Measurements from ENCODE around the gene PLA2G4D. TPM values are rescaled to one million over a fixed set of nuclear protein-coding genes. Genes with fewer than 3 reads are reported as not detected.

The PLA2G4D gene
- total RNA-seq, 1 experiment from 2014 or later, result 0.24 TPM

DNA sequence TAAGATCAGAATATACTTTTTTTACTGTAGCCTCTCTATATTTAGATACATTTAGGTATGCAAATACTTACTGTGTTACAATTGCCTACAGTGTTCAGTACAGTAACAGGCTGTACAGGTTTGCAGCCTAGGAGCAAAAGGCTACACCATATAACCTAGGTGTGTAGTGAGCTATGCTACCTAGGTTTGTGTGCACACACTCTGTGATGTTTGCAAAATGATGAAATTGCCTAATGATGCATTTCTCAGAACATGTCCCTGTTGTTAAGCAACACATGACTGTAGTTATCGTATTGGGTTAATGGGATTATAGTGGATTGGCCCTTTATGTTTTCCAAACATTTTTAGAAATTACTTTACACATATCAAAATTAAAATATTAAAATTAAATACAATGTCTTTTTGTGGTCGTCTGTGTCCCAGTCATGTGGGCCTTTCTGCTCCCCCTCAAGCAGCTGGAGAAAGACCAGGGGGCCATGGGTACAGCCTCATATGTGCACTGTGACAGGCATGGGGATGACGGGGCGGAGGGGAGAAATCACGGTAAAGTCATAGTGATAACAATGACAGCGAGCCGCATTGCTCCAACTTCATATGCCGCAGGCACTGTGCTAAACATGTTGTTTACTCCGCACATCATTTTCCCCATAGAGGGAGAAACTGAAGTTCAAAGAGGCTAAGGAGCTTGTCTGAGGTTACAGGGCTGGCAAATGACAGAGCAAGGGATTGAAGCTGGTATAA, 46.1 kb downstream of the PLA2G4D start:
- no peaks in the 10 kb centered on the region for H3K27me3 Mint-ChIP-seq (ENCODE audit: low read depth)
- peaks cover 10% of the 10 kb centered on the region for H3K4me1 Mint-ChIP-seq
- ATAC-seq (no peak), DNase-seq (ENCODE audit: low spot score) (no peak)
- POLR2A ChIA-PET, result interaction anchor here (0.5 kb wide), 1 partner anchor 44 kb away, joined by 3 read pairs; no protein-coding TSS in a partner anchor
- H3K27ac Mint-ChIP-seq, result no peak overlapping the region
- no peaks in the 10 kb centered on the region for H3K36me3 Mint-ChIP-seq
- TF ChIP-seq JUN (CRISPR knock-in tag; IDR thresholded peaks at IDR 0.05), result no peak
- TF ChIP-seq CREB1 (CRISPR knock-in tag; IDR thresholded peaks at IDR 0.05), result no peak
- TF ChIP-seq, protein P1, sequence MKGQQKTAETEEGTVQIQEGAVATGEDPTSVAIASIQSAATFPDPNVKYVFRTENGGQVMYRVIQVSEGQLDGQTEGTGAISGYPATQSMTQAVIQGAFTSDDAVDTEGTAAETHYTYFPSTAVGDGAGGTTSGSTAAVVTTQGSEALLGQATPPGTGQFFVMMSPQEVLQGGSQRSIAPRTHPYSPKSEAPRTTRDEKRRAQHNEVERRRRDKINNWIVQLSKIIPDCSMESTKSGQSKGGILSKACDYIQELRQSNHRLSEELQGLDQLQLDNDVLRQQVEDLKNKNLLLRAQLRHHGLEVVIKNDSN (CRISPR knock-in tag; IDR thresholded peaks at IDR 0.05), result no peak
- TF ChIP-seq, protein P2, sequence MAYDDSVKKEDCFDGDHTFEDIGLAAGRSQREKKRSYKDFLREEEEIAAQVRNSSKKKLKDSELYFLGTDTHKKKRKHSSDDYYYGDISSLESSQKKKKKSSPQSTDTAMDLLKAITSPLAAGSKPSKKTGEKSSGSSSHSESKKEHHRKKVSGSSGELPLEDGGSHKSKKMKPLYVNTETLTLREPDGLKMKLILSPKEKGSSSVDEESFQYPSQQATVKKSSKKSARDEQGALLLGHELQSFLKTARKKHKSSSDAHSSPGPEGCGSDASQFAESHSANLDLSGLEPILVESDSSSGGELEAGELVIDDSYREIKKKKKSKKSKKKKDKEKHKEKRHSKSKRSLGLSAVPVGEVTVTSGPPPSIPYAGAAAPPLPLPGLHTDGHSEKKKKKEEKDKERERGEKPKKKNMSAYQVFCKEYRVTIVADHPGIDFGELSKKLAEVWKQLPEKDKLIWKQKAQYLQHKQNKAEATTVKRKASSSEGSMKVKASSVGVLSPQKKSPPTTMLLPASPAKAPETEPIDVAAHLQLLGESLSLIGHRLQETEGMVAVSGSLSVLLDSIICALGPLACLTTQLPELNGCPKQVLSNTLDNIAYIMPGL (CRISPR knock-in tag; IDR thresholded peaks at IDR 0.05), result no peak
- TF ChIP-seq FOXJ3 (CRISPR knock-in tag; IDR thresholded peaks at IDR 0.05; ENCODE audit: borderline replicate concordance), result no peak
- TF ChIP-seq, protein P3, sequence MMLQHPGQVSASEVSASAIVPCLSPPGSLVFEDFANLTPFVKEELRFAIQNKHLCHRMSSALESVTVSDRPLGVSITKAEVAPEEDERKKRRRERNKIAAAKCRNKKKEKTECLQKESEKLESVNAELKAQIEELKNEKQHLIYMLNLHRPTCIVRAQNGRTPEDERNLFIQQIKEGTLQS (CRISPR knock-in tag; conservative IDR thresholded peaks at IDR 0.05), result no peak
- TF ChIP-seq ZBTB21 (CRISPR knock-in tag; IDR thresholded peaks at IDR 0.05; ENCODE audit: borderline replicate concordance), result no peak
- TF ChIP-seq, protein P4, sequence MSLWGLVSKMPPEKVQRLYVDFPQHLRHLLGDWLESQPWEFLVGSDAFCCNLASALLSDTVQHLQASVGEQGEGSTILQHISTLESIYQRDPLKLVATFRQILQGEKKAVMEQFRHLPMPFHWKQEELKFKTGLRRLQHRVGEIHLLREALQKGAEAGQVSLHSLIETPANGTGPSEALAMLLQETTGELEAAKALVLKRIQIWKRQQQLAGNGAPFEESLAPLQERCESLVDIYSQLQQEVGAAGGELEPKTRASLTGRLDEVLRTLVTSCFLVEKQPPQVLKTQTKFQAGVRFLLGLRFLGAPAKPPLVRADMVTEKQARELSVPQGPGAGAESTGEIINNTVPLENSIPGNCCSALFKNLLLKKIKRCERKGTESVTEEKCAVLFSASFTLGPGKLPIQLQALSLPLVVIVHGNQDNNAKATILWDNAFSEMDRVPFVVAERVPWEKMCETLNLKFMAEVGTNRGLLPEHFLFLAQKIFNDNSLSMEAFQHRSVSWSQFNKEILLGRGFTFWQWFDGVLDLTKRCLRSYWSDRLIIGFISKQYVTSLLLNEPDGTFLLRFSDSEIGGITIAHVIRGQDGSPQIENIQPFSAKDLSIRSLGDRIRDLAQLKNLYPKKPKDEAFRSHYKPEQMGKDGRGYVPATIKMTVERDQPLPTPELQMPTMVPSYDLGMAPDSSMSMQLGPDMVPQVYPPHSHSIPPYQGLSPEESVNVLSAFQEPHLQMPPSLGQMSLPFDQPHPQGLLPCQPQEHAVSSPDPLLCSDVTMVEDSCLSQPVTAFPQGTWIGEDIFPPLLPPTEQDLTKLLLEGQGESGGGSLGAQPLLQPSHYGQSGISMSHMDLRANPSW (CRISPR knock-in tag; conservative IDR thresholded peaks at IDR 0.05; ENCODE audit: low read depth), result no peak
- TF ChIP-seq PRRX2 (CRISPR knock-in tag; IDR thresholded peaks at IDR 0.05), result no peak
- TF ChIP-seq JAZF1 (CRISPR knock-in tag; IDR thresholded peaks at IDR 0.05), result no peak
- TF ChIP-seq, protein P5, sequence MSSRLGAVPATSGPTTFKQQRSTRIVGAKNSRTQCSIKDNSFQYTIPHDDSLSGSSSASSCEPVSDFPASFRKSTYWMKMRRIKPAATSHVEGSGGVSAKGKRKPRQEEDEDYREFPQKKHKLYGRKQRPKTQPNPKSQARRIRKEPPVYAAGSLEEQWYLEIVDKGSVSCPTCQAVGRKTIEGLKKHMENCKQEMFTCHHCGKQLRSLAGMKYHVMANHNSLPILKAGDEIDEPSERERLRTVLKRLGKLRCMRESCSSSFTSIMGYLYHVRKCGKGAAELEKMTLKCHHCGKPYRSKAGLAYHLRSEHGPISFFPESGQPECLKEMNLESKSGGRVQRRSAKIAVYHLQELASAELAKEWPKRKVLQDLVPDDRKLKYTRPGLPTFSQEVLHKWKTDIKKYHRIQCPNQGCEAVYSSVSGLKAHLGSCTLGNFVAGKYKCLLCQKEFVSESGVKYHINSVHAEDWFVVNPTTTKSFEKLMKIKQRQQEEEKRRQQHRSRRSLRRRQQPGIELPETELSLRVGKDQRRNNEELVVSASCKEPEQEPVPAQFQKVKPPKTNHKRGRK (CRISPR knock-in tag; IDR thresholded peaks at IDR 0.05; ENCODE audit: borderline replicate concordance), result no peak
- TF ChIP-seq, protein P6, sequence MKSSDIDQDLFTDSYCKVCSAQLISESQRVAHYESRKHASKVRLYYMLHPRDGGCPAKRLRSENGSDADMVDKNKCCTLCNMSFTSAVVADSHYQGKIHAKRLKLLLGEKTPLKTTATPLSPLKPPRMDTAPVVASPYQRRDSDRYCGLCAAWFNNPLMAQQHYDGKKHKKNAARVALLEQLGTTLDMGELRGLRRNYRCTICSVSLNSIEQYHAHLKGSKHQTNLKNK (CRISPR knock-in tag; IDR thresholded peaks at IDR 0.05), result no peak
- TF ChIP-seq NR2C2 (CRISPR knock-in tag; IDR thresholded peaks at IDR 0.05), result no peak
- no peak for TF ChIP-seq ESRRA (CRISPR knock-in tag; IDR thresholded peaks at IDR 0.05; ENCODE audit: borderline replicate concordance)
- no peak overlapping the region for H3K4me3 Mint-ChIP-seq
- CTCF ChIA-PET, result interaction anchor here (1.1 to 4.6 kb wide), 3 partner anchors 13 to 59 kb away, joined by 3 to 30 read pairs (median 23); no protein-coding TSS in a partner anchor
- H3K9me3 Mint-ChIP-seq, result no peaks in the 10 kb centered on the region

DNA sequence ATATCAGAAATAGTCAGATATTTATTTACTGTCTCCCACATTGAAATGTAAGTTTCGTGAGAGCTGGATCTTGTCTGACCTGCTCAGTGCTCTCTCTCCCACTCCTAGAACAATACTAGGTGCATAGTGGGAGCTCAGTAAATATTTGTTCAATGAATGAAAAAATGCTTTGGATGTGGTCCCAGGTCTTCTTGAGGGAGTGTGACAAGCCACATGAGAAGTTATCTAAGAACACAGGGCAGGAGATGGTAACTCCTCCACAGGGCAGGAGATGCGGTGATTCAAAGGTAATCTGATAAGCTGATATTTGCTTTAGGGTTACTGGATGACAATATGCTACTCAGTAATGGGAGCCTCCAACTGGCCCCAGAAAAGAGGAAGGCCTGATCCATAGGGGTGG, 47.8 kb downstream of the PLA2G4D start:
- ChIA-PET CTCF (interaction anchor here (1.0 kb wide), 1 partner anchor 27 kb away, joined by 3 read pairs; no protein-coding TSS in a partner anchor), POLR2A (no interaction called here)
- no peak overlapping the region for H3K27ac Mint-ChIP-seq
- TF ChIP-seq, protein P2 (CRISPR knock-in tag; IDR thresholded peaks at IDR 0.05), result no peak
- TF ChIP-seq, protein P1 (CRISPR knock-in tag; IDR thresholded peaks at IDR 0.05), result no peak
- TF ChIP-seq, protein P7, sequence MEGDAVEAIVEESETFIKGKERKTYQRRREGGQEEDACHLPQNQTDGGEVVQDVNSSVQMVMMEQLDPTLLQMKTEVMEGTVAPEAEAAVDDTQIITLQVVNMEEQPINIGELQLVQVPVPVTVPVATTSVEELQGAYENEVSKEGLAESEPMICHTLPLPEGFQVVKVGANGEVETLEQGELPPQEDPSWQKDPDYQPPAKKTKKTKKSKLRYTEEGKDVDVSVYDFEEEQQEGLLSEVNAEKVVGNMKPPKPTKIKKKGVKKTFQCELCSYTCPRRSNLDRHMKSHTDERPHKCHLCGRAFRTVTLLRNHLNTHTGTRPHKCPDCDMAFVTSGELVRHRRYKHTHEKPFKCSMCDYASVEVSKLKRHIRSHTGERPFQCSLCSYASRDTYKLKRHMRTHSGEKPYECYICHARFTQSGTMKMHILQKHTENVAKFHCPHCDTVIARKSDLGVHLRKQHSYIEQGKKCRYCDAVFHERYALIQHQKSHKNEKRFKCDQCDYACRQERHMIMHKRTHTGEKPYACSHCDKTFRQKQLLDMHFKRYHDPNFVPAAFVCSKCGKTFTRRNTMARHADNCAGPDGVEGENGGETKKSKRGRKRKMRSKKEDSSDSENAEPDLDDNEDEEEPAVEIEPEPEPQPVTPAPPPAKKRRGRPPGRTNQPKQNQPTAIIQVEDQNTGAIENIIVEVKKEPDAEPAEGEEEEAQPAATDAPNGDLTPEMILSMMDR (IDR thresholded peaks at IDR 0.05), result no peak
- TF ChIP-seq NFATC4 (CRISPR knock-in tag; IDR thresholded peaks at IDR 0.05) (no peak), OVOL2 (CRISPR knock-in tag; IDR thresholded peaks at IDR 0.05; ENCODE audit: borderline replicate concordance) (no peak), MYBL2 (CRISPR knock-in tag; IDR thresholded peaks at IDR 0.05) (no peak), SMAD4 (CRISPR knock-in tag; IDR thresholded peaks at IDR 0.05) (no peak), ZNF671 (CRISPR knock-in tag; IDR thresholded peaks at IDR 0.05) (no peak), JAZF1 (CRISPR knock-in tag; IDR thresholded peaks at IDR 0.05) (no peak), ZNF138 (CRISPR knock-in tag; conservative IDR thresholded peaks at IDR 0.05) (no peak), FOXJ3 (CRISPR knock-in tag; IDR thresholded peaks at IDR 0.05; ENCODE audit: borderline replicate concordance) (no peak)
- ATAC-seq, result no peak
- peaks cover 14% of the 10 kb centered on the region for H3K4me1 Mint-ChIP-seq
- H3K9me3 Mint-ChIP-seq, result no peaks in the 10 kb centered on the region
- no peaks in the 10 kb centered on the region for H3K27me3 Mint-ChIP-seq (ENCODE audit: low read depth)
- no peak overlapping the region for H3K4me3 Mint-ChIP-seq
- no peak for DNase-seq (ENCODE audit: low spot score)
- H3K36me3 Mint-ChIP-seq, result no peaks in the 10 kb centered on the region
